ENCODE measurements around the gene DEPDC1B. TPM values are rescaled to one million over a fixed set of nuclear protein-coding genes. Genes with fewer than 3 reads are reported as not detected.
"Not testable (repeated sequence)": the region's sequence is repeated elsewhere in the genome, so short reads cannot be mapped to it uniquely, and the experiment has no call there.

DEPDC1B gene
- total and polyA plus RNA-seq, 3 experiments from 2014 or later: 0.85 to 14.7 (median 11.3) TPM

DNA sequence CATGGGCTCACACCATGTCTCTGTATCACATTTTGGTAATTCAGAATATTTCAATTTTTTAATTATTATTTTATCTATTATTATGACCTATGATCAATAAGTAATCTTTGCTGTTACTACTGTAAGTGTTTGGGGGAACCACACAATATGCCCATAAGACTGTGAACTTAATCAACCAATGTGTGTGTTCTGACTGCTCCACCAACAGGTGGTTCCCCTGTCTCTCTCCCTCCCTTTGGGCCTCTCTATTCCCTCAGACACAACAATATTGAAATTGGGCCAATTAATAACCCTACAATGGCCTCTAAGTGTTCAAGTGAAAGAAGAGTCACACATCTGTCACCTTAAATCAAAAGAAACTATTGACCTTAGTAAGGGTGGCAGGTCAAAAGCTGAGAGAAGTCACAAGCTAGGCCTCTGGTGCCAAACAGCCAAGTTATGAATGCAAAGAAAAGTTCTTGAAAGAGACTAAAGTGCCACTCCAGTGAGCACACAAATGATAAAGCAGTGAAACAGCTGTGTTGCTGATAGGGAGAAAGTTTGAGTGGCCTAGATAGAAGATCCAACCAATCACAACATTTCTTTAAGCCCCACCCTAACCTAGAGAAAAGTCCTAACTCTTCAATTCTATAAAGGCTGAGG lies 88.7 kb downstream of the DEPDC1B start:
- Mint-ChIP-seq H3K4me3 (no peak overlapping the region), H3K36me3 (no peaks in the 10 kb centered on the region), H3K4me1 (peaks cover 0 to 14% (median 3%) of the 10 kb centered on the region in 3 donors), H3K27ac (no peak overlapping the region), H3K27me3 (no peaks in the 10 kb centered on the region), H3K9me3 (peaks cover 0 to 4% (median 0%) of the 10 kb centered on the region in 5 donors)
- no peak for DNase-seq
- no peaks in the 10 kb centered on the region for H3K4me1 ChIP-seq (ENCODE audit: insufficient read depth, low read length)
- H3K27me3 ChIP-seq (ENCODE audit: insufficient read depth, low read length, poor library complexity, severe bottlenecking): no peaks in the 10 kb centered on the region
- no peak overlapping the region for H3K27ac ChIP-seq (ENCODE audit: low read depth, low read length)
- no peaks in the 10 kb centered on the region for H3K9me3 ChIP-seq (ENCODE audit: low read length)
- ChIA-PET POLR2A (no interaction called here), CTCF (no interaction called here)
- no peaks in the 10 kb centered on the region for H3K36me3 ChIP-seq (ENCODE audit: insufficient read depth, low read length)
- no peak overlapping the region for H3K4me3 ChIP-seq (ENCODE audit: low read length)

DNA sequence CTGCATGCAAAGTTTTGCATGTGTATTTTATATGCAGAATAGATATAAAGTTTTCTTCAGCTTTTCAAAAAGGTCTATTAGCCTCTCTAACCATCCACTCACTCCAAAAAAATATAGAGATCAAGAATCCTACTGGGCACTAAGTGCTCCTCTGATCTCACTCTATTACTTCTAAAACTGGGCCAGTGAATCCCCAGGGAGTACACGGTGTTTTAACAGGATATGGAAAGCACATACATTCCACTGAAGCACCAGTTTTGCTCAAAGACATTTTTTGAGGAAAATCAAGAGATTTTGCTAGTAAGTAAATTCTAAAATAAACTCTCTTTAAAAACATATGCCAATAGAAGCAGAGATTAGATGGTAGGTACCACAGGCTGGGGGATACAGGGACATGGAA lies 95.2 kb downstream of the DEPDC1B start:
- Histone ChIP-seq H3K27ac (ENCODE audit: low read depth, low read length) (no peak overlapping the region), H3K36me3 (ENCODE audit: insufficient read depth, low read length) (no peaks in the 10 kb centered on the region), H3K9me3 (ENCODE audit: low read length) (no peaks in the 10 kb centered on the region), H3K4me3 (ENCODE audit: low read length) (no peak overlapping the region), H3K27me3 (ENCODE audit: insufficient read depth, low read length, poor library complexity, severe bottlenecking) (no peaks in the 10 kb centered on the region), H3K4me1 (ENCODE audit: insufficient read depth, low read length) (no peaks in the 10 kb centered on the region)
- CTCF ChIA-PET: no interaction called here
- Mint-ChIP-seq H3K9me3 (no peaks in the 10 kb centered on the region), H3K27me3 (no peaks in the 10 kb centered on the region), H3K4me3 (no peak overlapping the region), H3K27ac (no peak overlapping the region), H3K36me3 (peaks cover 0 to 3% (median 0%) of the 10 kb centered on the region in 3 donors), H3K4me1 (no peaks in the 10 kb centered on the region)
- POLR2A ChIA-PET: no interaction called here
- DNase-seq: no peak

- Histone ChIP-seq H3K27me3 (ENCODE audit: insufficient read depth, low read length, poor library complexity, severe bottlenecking) (no peaks in the 10 kb centered on the region), H3K4me1 (ENCODE audit: insufficient read depth, low read length) (no peaks in the 10 kb centered on the region), H3K4me3 (ENCODE audit: low read length) (no peak overlapping the region), H3K9me3 (ENCODE audit: low read length) (no peaks in the 10 kb centered on the region), H3K36me3 (ENCODE audit: insufficient read depth, low read length) (no peaks in the 10 kb centered on the region), H3K27ac (ENCODE audit: low read depth, low read length) (no peak overlapping the region)
- no peak overlapping the region for H3K27ac Mint-ChIP-seq
- H3K9me3 Mint-ChIP-seq: no peaks in the 10 kb centered on the region
- no peak overlapping the region for H3K4me3 Mint-ChIP-seq
- POLR2A ChIA-PET: no interaction called here
- peaks cover 13 to 20% (median 18%) of the 10 kb centered on the region in 3 donors for H3K4me1 Mint-ChIP-seq
- no peaks in the 10 kb centered on the region for H3K36me3 Mint-ChIP-seq
- no peaks in the 10 kb centered on the region for H3K27me3 Mint-ChIP-seq
- CTCF ChIA-PET: no interaction called here
- no peak for DNase-seq
These were observed 101.5 kb downstream of the DEPDC1B start for GRCh38 chr5:60598424-60598823.

DNA sequence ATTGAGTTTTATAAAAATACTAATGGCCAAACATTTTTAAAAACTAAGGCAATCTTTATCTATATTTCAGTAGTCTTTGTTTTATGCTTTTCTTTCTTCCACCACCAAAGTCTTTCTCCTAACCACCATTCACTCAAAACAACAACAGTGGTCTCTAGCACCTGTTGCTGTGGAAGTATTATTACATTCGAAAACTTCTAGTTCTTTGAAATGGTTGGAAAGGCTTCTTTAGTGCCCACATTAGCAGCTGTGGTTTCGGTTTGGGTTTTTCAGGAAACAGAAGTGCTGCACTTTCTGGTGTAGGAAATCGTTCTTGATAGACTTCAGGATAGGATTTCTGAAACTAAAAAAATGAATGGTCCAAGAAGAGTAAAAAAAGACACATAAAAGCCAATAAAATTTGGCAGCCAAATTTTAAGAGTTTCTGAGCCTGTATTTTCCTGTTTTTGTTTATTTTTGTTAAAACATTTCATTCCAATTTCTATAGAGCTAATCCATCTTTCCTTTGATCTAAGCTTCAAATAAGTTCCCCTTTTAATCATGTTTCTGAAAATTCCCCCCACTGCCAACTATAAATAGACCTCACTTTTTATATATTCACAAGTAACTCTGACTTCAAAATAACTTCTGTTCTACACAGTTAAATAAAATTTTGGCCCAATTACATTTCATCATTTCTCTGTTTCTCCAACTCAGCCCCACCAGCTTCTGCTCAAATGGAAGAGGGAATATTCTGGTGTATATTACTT lies 102.2 kb downstream of the DEPDC1B start:
- no peaks in the 10 kb centered on the region for H3K36me3 ChIP-seq (ENCODE audit: insufficient read depth, low read length)
- no peak for DNase-seq
- H3K27me3 Mint-ChIP-seq: no peaks in the 10 kb centered on the region
- H3K4me3 ChIP-seq (ENCODE audit: low read length): no peak overlapping the region
- no peaks in the 10 kb centered on the region for H3K9me3 Mint-ChIP-seq
- peak overlapping the region in 1 of 7 donors; percentile 4 for H3K4me3 Mint-ChIP-seq
- peaks cover 13 to 20% (median 18%) of the 10 kb centered on the region in 3 donors for H3K4me1 Mint-ChIP-seq
- no peaks in the 10 kb centered on the region for H3K27me3 ChIP-seq (ENCODE audit: insufficient read depth, low read length, poor library complexity, severe bottlenecking)
- no peaks in the 10 kb centered on the region for H3K36me3 Mint-ChIP-seq
- H3K27ac ChIP-seq (ENCODE audit: low read depth, low read length): no peak overlapping the region
- POLR2A ChIA-PET: no interaction called here
- peak overlapping the region in 2 of 8 donors; percentile 8 to 12 for H3K27ac Mint-ChIP-seq
- CTCF ChIA-PET: no interaction called here
- no peaks in the 10 kb centered on the region for H3K9me3 ChIP-seq (ENCODE audit: low read length)
- no peaks in the 10 kb centered on the region for H3K4me1 ChIP-seq (ENCODE audit: insufficient read depth, low read length)

DNA sequence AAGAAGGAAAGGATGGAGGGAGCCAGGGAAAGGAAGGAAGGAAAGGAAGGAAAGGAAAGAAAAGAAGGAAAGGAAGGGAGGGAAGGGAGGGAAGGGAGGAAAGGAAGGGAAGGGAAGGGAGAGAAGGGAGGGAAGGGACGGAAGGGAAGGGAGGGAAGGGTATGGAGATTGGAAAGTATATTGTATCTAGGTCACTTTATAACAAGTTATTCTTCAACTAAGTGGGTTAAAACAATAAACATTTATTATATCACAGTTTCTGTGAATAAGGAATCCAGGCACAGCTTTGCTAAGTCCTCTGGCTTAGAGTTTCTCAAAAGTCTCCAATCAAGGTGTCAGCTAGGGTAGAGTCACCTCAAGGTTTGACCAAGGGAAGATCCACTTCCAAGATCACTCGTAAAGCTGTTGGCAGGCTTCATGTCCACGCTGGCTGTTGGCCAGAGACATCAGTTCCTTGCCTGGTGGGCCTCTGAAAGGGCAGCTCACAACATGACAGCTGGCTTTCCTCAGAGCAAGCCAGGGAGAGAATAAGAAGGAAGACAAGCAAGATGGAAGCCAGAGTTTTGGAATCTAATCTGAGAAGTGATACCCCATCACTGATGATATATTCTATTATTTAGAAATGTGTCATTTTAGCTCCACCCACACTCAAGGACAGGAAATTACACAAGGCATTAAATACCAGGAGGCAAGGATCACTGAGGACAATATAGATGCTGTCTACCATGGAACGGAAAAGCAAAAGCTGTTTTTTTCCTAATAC lies 105.1 kb downstream of the DEPDC1B start:
- H3K4me1 Mint-ChIP-seq: peaks cover 13 to 20% (median 18%) of the 10 kb centered on the region in 3 donors
- no peak overlapping the region for H3K4me3 Mint-ChIP-seq
- no peaks in the 10 kb centered on the region for H3K27me3 Mint-ChIP-seq
- no peaks in the 10 kb centered on the region for H3K36me3 ChIP-seq (ENCODE audit: insufficient read depth, low read length)
- DNase-seq: no peak
- no peaks in the 10 kb centered on the region for H3K4me1 ChIP-seq (ENCODE audit: insufficient read depth, low read length)
- H3K9me3 ChIP-seq (ENCODE audit: low read length): no peaks in the 10 kb centered on the region
- no peaks in the 10 kb centered on the region for H3K36me3 Mint-ChIP-seq
- peak overlapping the region in 1 of 8 donors; percentile 14 for H3K27ac Mint-ChIP-seq
- H3K27me3 ChIP-seq (ENCODE audit: insufficient read depth, low read length, poor library complexity, severe bottlenecking): no peaks in the 10 kb centered on the region
- no peaks in the 10 kb centered on the region for H3K9me3 Mint-ChIP-seq
- POLR2A ChIA-PET: no interaction called here
- no peak overlapping the region for H3K4me3 ChIP-seq (ENCODE audit: low read length)
- CTCF ChIA-PET: no interaction called here
- no peak overlapping the region for H3K27ac ChIP-seq (ENCODE audit: low read depth, low read length)

- POLR2A ChIA-PET: no interaction called here
- Mint-ChIP-seq H3K27me3 (no peaks in the 10 kb centered on the region), H3K27ac (no peak overlapping the region)
These were observed 109.8 kb downstream of the DEPDC1B start for GRCh38 chr5:60590172-60590571.

DNA sequence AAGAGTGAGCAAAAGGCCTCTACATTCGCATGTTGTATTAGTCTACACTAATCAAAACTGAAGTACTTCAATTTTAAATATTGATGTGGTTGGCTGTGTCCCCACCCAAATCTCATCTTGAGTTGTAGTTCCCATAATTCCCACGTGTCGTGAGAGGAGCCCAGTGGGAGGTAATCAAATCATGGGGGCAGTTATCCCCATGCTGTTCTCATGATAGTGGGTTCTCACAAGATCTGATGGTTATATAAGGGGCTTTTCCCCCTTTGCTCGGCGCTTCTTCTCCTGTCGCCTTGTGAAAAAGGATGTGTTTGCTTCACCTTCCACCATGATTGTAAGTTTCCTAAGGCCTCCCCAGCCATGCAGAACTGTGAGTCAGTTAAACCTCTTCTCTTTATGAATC lies 112.7 kb downstream of the DEPDC1B start:
- POLR2A ChIA-PET, CTCF ChIA-PET: not testable (repeated sequence)

More at GRCh38 chr5:60590172-60590571, 109.8 kb downstream of the DEPDC1B start:
- Mint-ChIP-seq H3K4me1 (no peaks in the 10 kb centered on the region), H3K4me3 (no peak overlapping the region), H3K36me3 (no peaks in the 10 kb centered on the region), H3K9me3 (no peaks in the 10 kb centered on the region)
- CTCF ChIA-PET: no interaction called here
- no peaks in the 10 kb centered on the region for H3K4me1 ChIP-seq (ENCODE audit: insufficient read depth, low read length)
- H3K27ac ChIP-seq (ENCODE audit: low read depth, low read length): no peak overlapping the region
- no peaks in the 10 kb centered on the region for H3K27me3 ChIP-seq (ENCODE audit: insufficient read depth, low read length, poor library complexity, severe bottlenecking)
- H3K4me3 ChIP-seq (ENCODE audit: low read length): no peak overlapping the region
- no peaks in the 10 kb centered on the region for H3K9me3 ChIP-seq (ENCODE audit: low read length)
- no peak for DNase-seq
- no peaks in the 10 kb centered on the region for H3K36me3 ChIP-seq (ENCODE audit: insufficient read depth, low read length)

GRCh38 chr5:60586307-60586901 lies 113.6 kb downstream of the DEPDC1B start:
- ChIA-PET CTCF (no interaction called here), POLR2A (no interaction called here)
- Histone ChIP-seq H3K9me3 (ENCODE audit: low read length) (no peaks in the 10 kb centered on the region), H3K36me3 (ENCODE audit: insufficient read depth, low read length) (no peaks in the 10 kb centered on the region), H3K4me3 (ENCODE audit: low read length) (no peak overlapping the region), H3K27ac (ENCODE audit: low read depth, low read length) (no peak overlapping the region), H3K27me3 (ENCODE audit: insufficient read depth, low read length, poor library complexity, severe bottlenecking) (no peaks in the 10 kb centered on the region), H3K4me1 (ENCODE audit: insufficient read depth, low read length) (no peaks in the 10 kb centered on the region)
- DNase-seq: no peak
- no peaks in the 10 kb centered on the region for H3K27me3 Mint-ChIP-seq
- no peak overlapping the region for H3K27ac Mint-ChIP-seq
- no peak overlapping the region for H3K4me3 Mint-ChIP-seq
- H3K4me1 Mint-ChIP-seq: no peaks in the 10 kb centered on the region
- no peaks in the 10 kb centered on the region for H3K9me3 Mint-ChIP-seq
- H3K36me3 Mint-ChIP-seq: no peaks in the 10 kb centered on the region

More for the DNA sequence above, 112.7 kb downstream of the DEPDC1B start:
- DNase-seq; H3K36me3 Mint-ChIP-seq; H3K27me3 ChIP-seq (ENCODE audit: insufficient read depth, low read length, poor library complexity, severe bottlenecking); H3K9me3 Mint-ChIP-seq; H3K4me3 Mint-ChIP-seq; H3K27ac ChIP-seq (ENCODE audit: low read depth, low read length); H3K27me3 Mint-ChIP-seq; H3K36me3 ChIP-seq (ENCODE audit: insufficient read depth, low read length); H3K4me1 ChIP-seq (ENCODE audit: insufficient read depth, low read length); H3K4me3 ChIP-seq (ENCODE audit: low read length); H3K27ac Mint-ChIP-seq; H3K4me1 Mint-ChIP-seq; H3K9me3 ChIP-seq (ENCODE audit: low read length): not testable (repeated sequence)
